Muscle of back (tissue), 13 donors: ENCODE results near the gene KIF1A. TPM values are rescaled to one million over a fixed set of nuclear protein-coding genes. Genes with fewer than 3 reads are reported as not detected.
A peak's percentile ranks its signal among the peaks of the same experiment; 100 is the strongest.

ENCODE experiments used
- DNase-seq, 3 donors: peaks; one replicate each; pipeline versions ENCODE4 v3.0.0 to v3.0.0-alpha.2; 2013
- long read RNA-seq, 9 donors: transcript quantifications; one replicate each; lab custom pipeline, GENCODE V29; 2026
- polyA plus RNA-seq, 10 donors: library from polyadenylated mRNA; unstranded; fragments of 120-200 nt; gene quantifications; one replicate each; pipeline ENCODE4 v1.2.1, GENCODE V29; 2013; ENCODE audit not compliant: insufficient read length in 10 of 10

The KIF1A gene
- 1 to 10 TPM; 2.2 to 6.0 (median 4.6) TPM for polyA plus RNA-seq
- long read RNA-seq, donor 1: 0 reads
- long read RNA-seq, donor 2: 0 reads
- long read RNA-seq, donor 3: 0 reads
- long read RNA-seq, donor 4: 0 reads
- long read RNA-seq, donor 5: 0 reads
- long read RNA-seq, donor 6: 0 reads
- long read RNA-seq, donor 7: 0 reads
- long read RNA-seq, donor 8: 0 reads
- long read RNA-seq, donor 9: 0 reads

- peak in 2 of 3 donors; percentile 51 to 56 for DNase-seq
These were observed at the start of gene KIF1A for GRCh38 chr2:240819858-240820606. KIF1A (minus strand) TSS chr2:240820219; CDS start chr2:240797752, 22,467 bp downstream.

GRCh38 chr2:240869109-240869955 is 49.3 kb upstream of the KIF1A start:
- DNase-seq: no peak

DNA sequence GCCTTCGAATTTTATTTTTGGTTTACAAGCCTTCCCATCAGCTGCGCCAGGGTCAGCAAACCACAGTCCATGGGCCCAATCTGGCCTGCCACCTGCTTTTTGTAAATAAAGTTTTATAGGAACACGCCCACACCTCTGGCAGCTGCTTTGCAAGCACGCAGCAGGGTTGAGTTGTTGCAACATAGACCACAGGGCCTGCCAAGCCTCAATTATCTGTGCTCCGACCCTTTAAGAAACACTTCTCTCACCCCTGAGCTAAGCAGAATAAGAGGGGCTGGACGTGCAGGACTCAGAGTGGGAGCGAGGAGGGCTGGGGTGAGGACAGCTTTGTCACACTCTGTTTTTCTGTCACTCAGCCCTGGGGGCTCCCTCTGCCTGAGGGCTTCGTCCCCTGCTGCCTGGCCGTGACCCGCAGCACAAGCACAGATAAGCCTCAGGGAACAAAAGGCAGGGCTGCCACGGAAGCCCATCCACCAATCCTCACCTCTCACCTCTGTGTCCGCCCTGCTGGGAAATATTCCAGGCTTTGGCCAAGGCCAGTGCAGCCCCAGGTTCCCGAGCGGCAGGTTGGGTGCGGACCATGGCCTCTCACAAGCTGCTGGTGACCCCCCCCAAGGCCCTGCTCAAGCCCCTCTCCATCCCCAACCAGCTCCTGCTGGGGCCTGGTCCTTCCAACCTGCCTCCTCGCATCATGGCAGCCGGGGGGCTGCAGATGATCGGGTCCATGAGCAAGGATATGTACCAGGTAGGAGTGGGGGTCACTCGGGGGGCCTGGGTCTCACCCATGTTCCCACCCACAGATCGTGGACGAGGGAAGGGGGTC is 48.5 kb upstream of the KIF1A start, which contains the start of gene AGXT:
TSS of gene AGXT (plus strand) at position 539 of the 823 bp plus-strand sequence. CDS start at position 581, 42 bp downstream.
- DNase-seq: no peak

- no peak for DNase-seq
These were observed 45.4 kb upstream of the KIF1A start for GRCh38 chr2:240865391-240865790.

- no peak for DNase-seq
These were observed 44.5 kb upstream of the KIF1A start for GRCh38 chr2:240864475-240864874.

GRCh38 chr2:240861547-240861946 is 41.5 kb upstream of the KIF1A start:
- DNase-seq: no peak

DNA sequence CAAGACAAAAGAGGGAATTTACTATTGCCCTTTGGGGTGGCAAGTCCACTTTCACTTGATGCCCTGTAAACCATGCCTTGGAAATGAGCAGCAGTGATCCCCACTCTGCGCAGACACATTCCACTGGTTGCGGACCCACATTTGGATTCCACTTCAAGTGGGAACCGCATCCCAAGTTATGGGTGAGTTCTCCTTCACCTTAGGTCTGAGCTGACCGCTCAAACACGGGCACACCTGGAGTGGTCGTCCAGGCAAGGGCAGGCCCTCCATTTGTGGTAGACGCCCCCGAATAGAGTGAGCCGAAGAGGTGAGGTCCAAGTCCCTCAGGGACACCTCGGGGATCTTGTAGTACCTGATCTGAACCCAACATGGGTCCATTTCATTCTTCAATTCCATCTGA is 38.9 kb upstream of the KIF1A start:
- no peak for DNase-seq

- DNase-seq: no peak
These were observed 38.3 kb upstream of the KIF1A start for GRCh38 chr2:240858321-240858720.

DNA sequence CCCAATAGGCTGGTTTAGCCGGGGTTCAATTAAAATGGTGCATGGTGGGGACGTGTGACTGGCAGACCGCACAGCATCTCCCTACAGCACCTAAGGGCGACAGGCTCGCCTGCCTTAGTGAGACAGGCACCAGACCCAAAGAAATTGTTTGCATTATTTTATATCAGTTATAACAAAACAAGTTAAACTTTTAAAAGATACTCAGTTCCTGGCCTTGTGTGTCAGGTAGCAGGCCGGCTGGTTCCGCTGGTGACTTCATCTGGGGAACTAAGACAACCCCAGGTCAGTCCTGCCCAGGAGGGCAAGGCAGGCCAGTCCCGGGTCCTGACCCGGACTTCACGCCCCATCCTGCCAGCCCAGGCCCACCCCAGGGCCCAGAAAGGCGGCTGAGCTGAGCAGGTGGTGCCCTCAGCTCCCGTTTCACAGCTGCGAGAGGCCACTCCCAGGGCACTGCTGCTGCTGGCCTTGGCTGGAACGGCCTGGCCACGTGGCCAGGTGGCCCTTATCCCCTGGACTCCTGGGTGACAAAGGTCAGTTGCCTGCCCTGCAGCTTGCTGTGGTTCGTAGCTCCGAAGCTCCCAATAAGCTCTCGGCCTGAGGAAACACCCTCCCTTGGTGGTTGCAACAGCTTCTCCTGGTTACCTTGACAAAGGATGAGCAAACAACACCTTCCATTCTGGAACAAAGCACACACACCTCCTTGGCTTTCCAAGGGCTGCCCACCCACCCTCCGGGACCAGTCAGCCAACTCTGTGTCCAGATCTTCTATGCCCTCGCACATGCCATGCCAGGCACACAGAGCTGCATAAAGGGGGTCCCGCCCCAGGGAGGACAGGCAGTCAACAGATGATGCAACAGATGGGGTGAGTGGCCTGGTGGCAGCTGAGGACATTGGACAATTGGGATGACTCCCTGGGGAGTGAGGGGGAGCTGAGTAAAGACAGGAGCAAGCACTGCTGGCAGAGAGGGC is 37.3 kb upstream of the KIF1A start:
- no peak for DNase-seq

DNA sequence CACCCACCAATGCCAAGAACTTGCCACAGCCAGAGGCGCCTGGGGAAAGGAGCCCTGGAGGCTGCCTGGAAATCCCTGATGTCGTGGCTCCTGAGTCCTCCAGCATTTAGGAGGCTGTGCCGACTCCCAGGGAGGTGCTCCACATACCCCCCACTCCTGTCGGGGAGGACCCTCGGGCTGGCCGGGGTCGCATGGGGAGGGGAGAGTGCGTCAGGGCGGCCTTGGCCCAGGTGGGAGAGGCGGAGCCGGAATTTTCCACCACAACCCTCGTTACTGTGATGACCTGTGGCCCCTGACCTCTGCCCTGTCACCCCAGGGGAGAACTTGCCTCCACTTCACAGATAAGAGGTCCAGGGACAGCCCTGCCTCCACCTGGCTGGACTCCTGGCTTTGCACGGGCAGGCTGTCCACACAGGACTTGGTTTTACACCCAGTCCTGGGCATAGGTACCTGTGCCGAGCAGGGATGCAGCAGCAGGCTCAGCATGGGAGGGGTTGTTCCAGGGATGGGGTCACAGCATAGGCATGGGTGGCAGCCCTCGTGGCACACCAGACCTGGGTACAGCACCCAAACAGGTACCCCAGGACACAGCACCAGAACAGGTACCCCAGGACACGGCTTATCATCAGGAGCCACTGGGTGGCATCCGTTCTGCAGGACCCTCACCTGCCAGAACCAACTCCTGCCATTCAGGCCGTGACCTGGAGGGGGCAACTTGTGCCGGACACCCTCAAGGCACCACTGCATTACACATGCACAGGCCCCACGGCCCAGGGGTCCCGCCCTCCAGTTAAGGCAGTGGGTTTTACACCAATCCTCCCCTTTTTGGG is 36.3 kb upstream of the KIF1A start:
- DNase-seq: no peak

- no peak for DNase-seq
These were observed 35.7 kb upstream of the KIF1A start for GRCh38 chr2:240855670-240856069.

GRCh38 chr2:240852671-240853314 is 32.8 kb upstream of the KIF1A start:
- DNase-seq: no peak

GRCh38 chr2:240851078-240851991 is 31.3 kb upstream of the KIF1A start:
- peak; percentile 71 to 86 (median 80) for DNase-seq

- DNase-seq: no peak
These were observed 30.7 kb upstream of the KIF1A start for GRCh38 chr2:240850756-240851077.

DNA sequence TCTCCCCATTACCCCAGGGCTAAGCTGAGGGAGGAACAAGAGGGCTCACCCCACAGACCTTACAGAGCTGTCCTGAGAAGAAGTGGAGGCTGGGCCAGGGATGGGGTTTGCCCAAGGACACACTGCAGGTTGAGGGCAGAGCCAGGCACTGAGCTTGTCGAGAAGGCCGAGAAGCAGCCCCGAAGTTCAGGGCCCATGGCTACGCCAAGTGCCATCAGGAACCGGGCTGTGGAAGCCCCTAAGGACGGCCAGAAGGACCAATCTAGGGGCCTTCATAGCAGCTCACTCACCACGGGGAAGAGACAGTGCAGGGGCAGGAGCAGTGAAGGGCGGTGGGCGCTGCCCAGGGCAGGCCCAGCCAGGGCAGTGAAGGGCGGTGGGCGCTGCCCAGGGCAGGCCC is 30.0 kb upstream of the KIF1A start:
- DNase-seq: no peak

GRCh38 chr2:240848900-240849680 is 29.1 kb upstream of the KIF1A start:
- DNase-seq: no peak

GRCh38 chr2:240847817-240848216 is 27.8 kb upstream of the KIF1A start:
- DNase-seq: no peak
